HFF-Myc (cell line): ENCODE results near the gene AK4.

Experiments
- DNase-seq: peaks from one replicate; pipeline ENCODE4 v3.0.0-alpha.2; 2011; ENCODE audit warnings: low read depth; ENCODE audit errors: extremely low read depth
- H3K4me3 ChIP-seq: replicated peaks from 2 replicates; pipeline ENCODE4 v1.5.1; 2011; ENCODE audit warnings: low read depth, mild to moderate bottlenecking, control low read depth, low read length
- TF ChIP-seq, protein P1 (sequence below): IDR thresholded peaks from 2 replicates; pipeline ENCODE4 v1.5.1; 2012; ENCODE audit warnings: mild to moderate bottlenecking, low read depth, low read length, control low read depth; ENCODE audit errors: missing control alignments

The AK4 gene

GRCh38 chr1:65256860-65257708 lies 109.1 kb downstream of the AK4 start:
- no peak for DNase-seq
- H3K4me3 ChIP-seq: no peak overlapping the region
- TF ChIP-seq, protein P1, sequence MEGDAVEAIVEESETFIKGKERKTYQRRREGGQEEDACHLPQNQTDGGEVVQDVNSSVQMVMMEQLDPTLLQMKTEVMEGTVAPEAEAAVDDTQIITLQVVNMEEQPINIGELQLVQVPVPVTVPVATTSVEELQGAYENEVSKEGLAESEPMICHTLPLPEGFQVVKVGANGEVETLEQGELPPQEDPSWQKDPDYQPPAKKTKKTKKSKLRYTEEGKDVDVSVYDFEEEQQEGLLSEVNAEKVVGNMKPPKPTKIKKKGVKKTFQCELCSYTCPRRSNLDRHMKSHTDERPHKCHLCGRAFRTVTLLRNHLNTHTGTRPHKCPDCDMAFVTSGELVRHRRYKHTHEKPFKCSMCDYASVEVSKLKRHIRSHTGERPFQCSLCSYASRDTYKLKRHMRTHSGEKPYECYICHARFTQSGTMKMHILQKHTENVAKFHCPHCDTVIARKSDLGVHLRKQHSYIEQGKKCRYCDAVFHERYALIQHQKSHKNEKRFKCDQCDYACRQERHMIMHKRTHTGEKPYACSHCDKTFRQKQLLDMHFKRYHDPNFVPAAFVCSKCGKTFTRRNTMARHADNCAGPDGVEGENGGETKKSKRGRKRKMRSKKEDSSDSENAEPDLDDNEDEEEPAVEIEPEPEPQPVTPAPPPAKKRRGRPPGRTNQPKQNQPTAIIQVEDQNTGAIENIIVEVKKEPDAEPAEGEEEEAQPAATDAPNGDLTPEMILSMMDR: no peak

GRCh38 chr1:65258106-65258505 lies 110.1 kb downstream of the AK4 start:
- no peak for DNase-seq
- TF ChIP-seq, protein P1: no peak

GRCh38 chr1:65259816-65260215 lies 111.8 kb downstream of the AK4 start:
- no peak overlapping the region for H3K4me3 ChIP-seq
- DNase-seq: no peak
- TF ChIP-seq, protein P1: no peak

More at GRCh38 chr1:65258106-65258505, 110.1 kb downstream of the AK4 start:
- no peak overlapping the region for H3K4me3 ChIP-seq

GRCh38 chr1:65260851-65261473 lies 113.0 kb downstream of the AK4 start:
- TF ChIP-seq, protein P1: no peak
- peak; percentile 55 for DNase-seq
- H3K4me3 ChIP-seq: no peak overlapping the region

DNA sequence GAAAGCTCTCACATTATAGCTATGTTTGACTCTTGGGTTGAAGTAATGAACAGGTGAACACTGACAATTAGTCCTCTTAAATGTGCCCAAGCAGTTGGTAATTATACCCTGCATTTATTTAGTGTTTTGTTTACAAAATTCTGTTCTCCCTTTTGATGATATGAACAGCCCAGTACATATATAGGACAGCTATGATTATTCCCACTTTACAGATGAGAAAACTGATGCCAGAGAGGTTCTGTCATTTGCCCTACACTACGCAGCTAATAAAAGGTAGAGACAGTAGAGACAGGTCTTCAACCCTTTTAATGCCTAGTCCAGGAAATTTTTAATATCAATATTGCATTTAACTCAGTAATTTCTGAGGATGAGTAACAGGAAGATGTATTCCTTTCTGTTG lies 115.3 kb downstream of the AK4 start:
- no peak overlapping the region for H3K4me3 ChIP-seq
- DNase-seq: no peak
- TF ChIP-seq, protein P1: no peak

DNA sequence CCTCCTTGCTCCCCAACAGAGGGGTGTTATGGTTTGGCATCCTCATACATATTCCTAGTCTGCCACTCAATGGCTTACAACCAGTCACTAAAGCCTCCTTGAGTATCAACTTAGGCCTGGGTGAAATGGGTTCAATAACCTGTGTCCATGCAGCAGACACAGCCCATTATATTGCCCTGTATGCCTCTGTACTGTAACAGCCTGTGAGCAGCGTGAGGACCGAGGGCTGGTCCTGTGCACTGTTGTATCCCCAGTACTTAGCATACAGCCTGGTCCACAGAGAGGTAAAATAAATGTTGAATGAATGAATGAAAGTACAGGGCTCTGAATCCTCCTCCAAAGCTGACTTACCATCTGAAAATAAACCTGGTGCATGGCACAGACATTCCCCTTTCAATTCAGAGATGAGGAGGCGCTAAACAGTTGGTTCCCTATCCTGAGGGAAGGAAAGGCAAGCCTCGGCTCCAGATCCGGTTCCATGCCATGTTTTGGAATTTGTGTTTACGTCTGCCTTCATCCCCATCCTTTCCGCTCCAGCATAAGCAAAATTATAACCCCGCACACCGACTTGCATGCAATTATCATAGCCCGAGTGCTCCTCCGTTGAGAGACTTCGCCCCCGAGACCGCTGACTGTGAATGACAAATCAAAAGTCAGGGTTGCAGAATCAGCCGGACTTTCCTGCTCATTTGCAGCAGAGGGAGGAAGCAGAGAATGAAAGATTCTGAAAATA lies 116.4 kb downstream of the AK4 start:
- TF ChIP-seq, protein P1: no peak
- peak; percentile 58 for DNase-seq
- peak overlapping the region; percentile 49 for H3K4me3 ChIP-seq
